GM15510 (cell line): ENCODE data around the gene PSMD12.

ENCODE experiments used
- POLR2A ChIP-seq: IDR thresholded peaks from 3 replicates; pipeline ENCODE4 v1.6.1; 2011; ENCODE audit warnings: borderline replicate concordance; ENCODE audit not compliant: insufficient read length; ENCODE audit errors: extremely low read depth

The PSMD12 gene

GRCh38 chr17:67324330-67324729 is 42.0 kb downstream of the PSMD12 start:
- TF ChIP-seq POLR2A, result no peak

GRCh38 chr17:67323445-67323844 is 42.9 kb downstream of the PSMD12 start:
- TF ChIP-seq POLR2A, result no peak

GRCh38 chr17:67322042-67322787 is 44.2 kb downstream of the PSMD12 start:
- no peak for TF ChIP-seq POLR2A

GRCh38 chr17:67316781-67317180 is 49.6 kb downstream of the PSMD12 start:
- no peak for TF ChIP-seq POLR2A

GRCh38 chr17:67315865-67316264 is 50.5 kb downstream of the PSMD12 start:
- no peak for TF ChIP-seq POLR2A

- no peak for TF ChIP-seq POLR2A
Observed at GRCh38 chr17:67312265-67312664, 54.1 kb downstream of the PSMD12 start.

GRCh38 chr17:67311575-67311974 is 54.8 kb downstream of the PSMD12 start:
- no peak for TF ChIP-seq POLR2A

- no peak for TF ChIP-seq POLR2A
Observed at GRCh38 chr17:67310406-67310805, 56.0 kb downstream of the PSMD12 start.

GRCh38 chr17:67297454-67297960 is 68.9 kb downstream of the PSMD12 start:
- no peak for TF ChIP-seq POLR2A

GRCh38 chr17:67294451-67295199 is 71.8 kb downstream of the PSMD12 start:
- no peak for TF ChIP-seq POLR2A

GRCh38 chr17:67293251-67294203 is 72.8 kb downstream of the PSMD12 start:
- TF ChIP-seq POLR2A, result no peak

- TF ChIP-seq POLR2A, result no peak
Observed at GRCh38 chr17:67290711-67291291, 75.6 kb downstream of the PSMD12 start.

GRCh38 chr17:67290244-67290643 is 76.1 kb downstream of the PSMD12 start:
- TF ChIP-seq POLR2A, result no peak

- no peak for TF ChIP-seq POLR2A
Observed at GRCh38 chr17:67289181-67289876, 77.0 kb downstream of the PSMD12 start.
